GM12801 (cell line): Measurements from ENCODE around the gene IL13RA2.

ENCODE experiments used
- TF ChIP-seq, protein P1 (sequence below): IDR thresholded peaks from one replicate; pipeline ENCODE4 v1.5.1; 2011; ENCODE audit warnings: control low read depth; ENCODE audit not compliant: insufficient read length; ENCODE audit errors: extremely low read depth

IL13RA2 gene, protein sequence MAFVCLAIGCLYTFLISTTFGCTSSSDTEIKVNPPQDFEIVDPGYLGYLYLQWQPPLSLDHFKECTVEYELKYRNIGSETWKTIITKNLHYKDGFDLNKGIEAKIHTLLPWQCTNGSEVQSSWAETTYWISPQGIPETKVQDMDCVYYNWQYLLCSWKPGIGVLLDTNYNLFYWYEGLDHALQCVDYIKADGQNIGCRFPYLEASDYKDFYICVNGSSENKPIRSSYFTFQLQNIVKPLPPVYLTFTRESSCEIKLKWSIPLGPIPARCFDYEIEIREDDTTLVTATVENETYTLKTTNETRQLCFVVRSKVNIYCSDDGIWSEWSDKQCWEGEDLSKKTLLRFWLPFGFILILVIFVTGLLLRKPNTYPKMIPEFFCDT

DNA sequence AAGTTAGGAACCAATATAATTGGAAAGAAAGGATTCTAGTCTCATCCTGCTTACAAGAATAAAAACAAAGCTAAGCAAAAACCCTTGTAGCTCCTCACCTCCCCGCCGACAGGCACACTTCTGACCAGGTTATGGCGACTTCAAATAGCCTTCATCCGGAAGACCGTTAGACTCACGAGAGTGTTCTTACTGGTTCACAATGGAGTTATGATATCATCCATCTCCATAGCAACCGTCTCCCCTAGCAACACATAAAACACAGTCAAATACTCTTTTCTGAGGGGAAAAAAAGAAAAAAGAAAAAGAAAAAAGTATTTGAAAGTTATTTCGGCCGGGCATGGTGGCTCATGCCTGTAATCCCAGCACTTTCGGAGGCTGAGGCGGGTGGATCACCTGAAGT, at the start of gene IL13RA2:
IL13RA2 (minus strand) TSS at position 162 of the 400 bp plus-strand sequence. CDS start 347 bp downstream, outside the sequence.
- TF ChIP-seq, protein P1, sequence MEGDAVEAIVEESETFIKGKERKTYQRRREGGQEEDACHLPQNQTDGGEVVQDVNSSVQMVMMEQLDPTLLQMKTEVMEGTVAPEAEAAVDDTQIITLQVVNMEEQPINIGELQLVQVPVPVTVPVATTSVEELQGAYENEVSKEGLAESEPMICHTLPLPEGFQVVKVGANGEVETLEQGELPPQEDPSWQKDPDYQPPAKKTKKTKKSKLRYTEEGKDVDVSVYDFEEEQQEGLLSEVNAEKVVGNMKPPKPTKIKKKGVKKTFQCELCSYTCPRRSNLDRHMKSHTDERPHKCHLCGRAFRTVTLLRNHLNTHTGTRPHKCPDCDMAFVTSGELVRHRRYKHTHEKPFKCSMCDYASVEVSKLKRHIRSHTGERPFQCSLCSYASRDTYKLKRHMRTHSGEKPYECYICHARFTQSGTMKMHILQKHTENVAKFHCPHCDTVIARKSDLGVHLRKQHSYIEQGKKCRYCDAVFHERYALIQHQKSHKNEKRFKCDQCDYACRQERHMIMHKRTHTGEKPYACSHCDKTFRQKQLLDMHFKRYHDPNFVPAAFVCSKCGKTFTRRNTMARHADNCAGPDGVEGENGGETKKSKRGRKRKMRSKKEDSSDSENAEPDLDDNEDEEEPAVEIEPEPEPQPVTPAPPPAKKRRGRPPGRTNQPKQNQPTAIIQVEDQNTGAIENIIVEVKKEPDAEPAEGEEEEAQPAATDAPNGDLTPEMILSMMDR = no peak

DNA sequence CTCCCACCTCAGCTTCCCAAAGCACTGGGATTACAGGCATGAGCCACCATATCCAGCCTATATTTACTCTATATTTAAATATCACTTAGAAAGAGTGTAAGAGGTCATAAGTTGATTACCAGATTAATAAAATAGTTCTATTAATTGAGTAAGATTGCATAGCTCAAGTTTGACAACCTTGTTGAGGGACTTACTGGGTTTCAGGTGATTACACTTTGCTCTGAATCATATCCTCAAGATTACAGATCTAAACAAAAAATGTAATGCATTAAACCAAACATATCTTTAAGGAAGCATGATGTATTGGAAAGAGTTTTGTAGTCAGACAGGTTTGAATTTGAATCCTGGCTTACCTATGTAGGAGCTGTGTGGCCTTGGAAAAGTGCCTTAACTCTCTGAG, 47.9 kb upstream of the IL13RA2 start:
- TF ChIP-seq, protein P1 = no peak

DNA sequence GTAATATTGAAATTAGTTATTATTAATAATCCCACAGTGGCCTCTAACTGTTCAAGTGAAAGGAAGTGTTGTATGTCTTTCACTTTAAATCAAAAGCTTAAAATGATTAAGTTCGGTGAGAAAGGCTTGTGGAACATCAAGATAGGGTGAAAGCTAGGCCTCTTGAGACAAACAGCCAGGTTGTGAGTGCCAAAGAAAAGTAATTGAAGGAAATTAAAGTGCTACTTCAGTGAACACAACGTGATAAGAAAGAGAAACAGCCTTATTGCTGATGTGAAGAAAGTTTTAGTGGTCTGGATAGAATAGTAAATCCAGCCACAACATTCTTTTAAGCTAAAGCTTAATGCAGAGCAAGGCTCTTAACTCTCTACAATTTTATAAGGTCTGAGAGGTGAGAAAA, 42.6 kb upstream of the IL13RA2 start:
- TF ChIP-seq, protein P1 = no peak

DNA sequence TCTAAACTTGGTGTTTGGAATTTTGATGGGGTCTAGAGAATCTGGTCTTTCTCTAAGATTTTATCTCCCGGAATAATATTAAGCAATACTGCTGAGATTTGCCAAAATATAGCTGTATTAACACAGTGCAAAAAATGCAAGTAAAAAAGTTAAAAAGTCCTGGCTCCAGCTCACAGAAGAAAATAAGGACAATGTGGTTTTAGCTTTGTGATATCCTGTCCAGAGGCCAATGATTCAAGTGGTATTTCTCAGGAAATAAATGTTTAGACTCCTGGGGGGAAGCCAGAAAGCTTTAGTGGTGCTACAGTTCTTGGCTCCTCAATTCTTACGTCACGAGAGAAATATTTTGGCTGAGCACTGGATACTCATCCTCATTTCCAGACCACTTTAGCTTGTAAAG, 40.9 kb upstream of the IL13RA2 start:
- TF ChIP-seq, protein P1 = no peak

DNA sequence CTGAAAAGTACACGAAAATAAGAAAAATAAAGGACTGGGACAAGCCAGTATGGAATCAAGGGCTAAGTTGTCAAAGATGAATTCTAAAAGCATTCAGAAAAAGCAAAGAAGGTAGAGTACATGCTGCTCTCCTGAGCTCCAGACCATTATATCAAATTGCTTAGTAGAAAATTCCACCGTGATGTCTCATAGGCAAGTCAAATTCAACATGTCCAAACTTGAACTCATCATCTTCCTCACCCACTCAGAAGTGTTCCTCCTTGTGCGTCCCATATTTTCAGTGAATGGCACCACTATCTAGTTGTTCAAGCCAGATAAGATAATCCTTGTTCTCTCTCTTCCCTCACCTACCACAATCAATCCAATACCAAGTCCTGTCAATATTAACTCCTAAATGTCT, 37.5 kb upstream of the IL13RA2 start:
- TF ChIP-seq, protein P1 = no peak

DNA sequence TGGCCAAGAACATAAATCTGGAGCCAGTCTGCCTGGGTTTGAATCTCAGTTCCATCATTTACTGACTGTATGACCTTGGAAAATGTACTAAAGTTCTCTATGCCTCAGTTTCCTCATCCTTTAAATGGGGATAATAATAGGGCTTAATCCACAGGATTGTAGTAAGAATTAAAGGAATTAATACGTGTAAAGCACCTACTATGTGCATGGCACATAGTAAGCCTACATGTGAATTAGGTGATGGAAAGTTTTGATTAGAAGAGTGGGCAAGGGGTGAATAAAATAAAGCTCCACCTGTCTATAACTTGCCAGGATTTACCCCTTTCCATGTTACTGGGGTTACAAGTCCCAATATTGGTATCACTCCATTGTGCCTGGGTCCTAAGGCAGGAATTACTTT, 35.8 kb upstream of the IL13RA2 start:
- TF ChIP-seq, protein P1 = no peak

DNA sequence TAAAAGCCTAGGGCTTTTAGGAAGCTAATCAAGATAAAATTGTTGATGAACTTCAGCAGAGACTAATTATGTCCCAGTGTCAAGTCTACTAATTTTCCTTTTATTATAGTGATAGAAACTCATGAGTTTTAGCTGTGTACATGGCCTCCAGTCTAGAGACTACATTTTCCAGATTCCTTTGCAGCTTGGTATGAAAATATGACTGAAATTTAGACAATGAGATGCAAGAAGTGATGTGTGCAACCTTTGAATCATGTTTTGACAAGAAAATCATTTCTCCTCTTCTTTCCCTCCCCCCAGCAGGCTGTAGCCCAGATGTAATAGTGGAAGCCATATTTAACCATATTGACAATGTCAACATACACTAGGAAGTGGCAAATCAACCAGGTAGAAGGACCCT, 30.3 kb upstream of the IL13RA2 start:
- TF ChIP-seq, protein P1 = no peak
